ENCODE measurements around the gene GABRG2. TPM values are rescaled to one million over a fixed set of nuclear protein-coding genes. Genes with fewer than 3 reads are reported as not detected.

The GABRG2 gene
- total RNA-seq, 1 donor from 2014 or later = 0.81 TPM

GRCh38 chr5:162132348-162132747 is 64.8 kb downstream of the GABRG2 start:
- Mint-ChIP-seq H3K36me3 (ENCODE audit: insufficient read depth) (no peaks in the 10 kb centered on the region), H3K27ac (no peak overlapping the region), H3K4me1 (ENCODE audit: low read depth) (peaks cover 6% of the 10 kb centered on the region), H3K9me3 (ENCODE audit: low read depth) (no peaks in the 10 kb centered on the region), H3K27me3 (no peaks in the 10 kb centered on the region), H3K4me3 (ENCODE audit: low read depth) (no peak overlapping the region)
- DNase-seq (ENCODE audit: low spot score, unreplicated experiment) = no peak
- no peak for TF ChIP-seq CTCF (IDR thresholded peaks at IDR 0.05; ENCODE audit: unreplicated experiment)

GRCh38 chr5:162139190-162139589 is 71.6 kb downstream of the GABRG2 start:
- Mint-ChIP-seq H3K4me1 (ENCODE audit: low read depth) (no peaks in the 10 kb centered on the region), H3K36me3 (ENCODE audit: insufficient read depth) (no peaks in the 10 kb centered on the region), H3K4me3 (ENCODE audit: low read depth) (no peak overlapping the region), H3K27me3 (no peaks in the 10 kb centered on the region), H3K27ac (no peak overlapping the region), H3K9me3 (ENCODE audit: low read depth) (no peaks in the 10 kb centered on the region)
- TF ChIP-seq CTCF (IDR thresholded peaks at IDR 0.05; ENCODE audit: unreplicated experiment) = no peak
- no peak for DNase-seq (ENCODE audit: low spot score, unreplicated experiment)

- DNase-seq (ENCODE audit: low spot score, unreplicated experiment) = no peak
- Mint-ChIP-seq H3K9me3 (ENCODE audit: low read depth) (no peaks in the 10 kb centered on the region), H3K27ac (no peak overlapping the region), H3K4me3 (ENCODE audit: low read depth) (no peak overlapping the region), H3K4me1 (ENCODE audit: low read depth) (peaks cover 6% of the 10 kb centered on the region), H3K36me3 (ENCODE audit: insufficient read depth) (no peaks in the 10 kb centered on the region), H3K27me3 (no peaks in the 10 kb centered on the region)
- no peak for TF ChIP-seq CTCF (IDR thresholded peaks at IDR 0.05; ENCODE audit: unreplicated experiment)
These were observed 86.7 kb downstream of the GABRG2 start for GRCh38 chr5:162154242-162154641.

- Mint-ChIP-seq H3K4me1 (ENCODE audit: low read depth) (peaks cover 6% of the 10 kb centered on the region), H3K36me3 (ENCODE audit: insufficient read depth) (no peaks in the 10 kb centered on the region), H3K27me3 (no peaks in the 10 kb centered on the region), H3K4me3 (ENCODE audit: low read depth) (no peak overlapping the region), H3K27ac (no peak overlapping the region), H3K9me3 (ENCODE audit: low read depth) (peaks cover 4% of the 10 kb centered on the region)
- no peak for TF ChIP-seq CTCF (IDR thresholded peaks at IDR 0.05; ENCODE audit: unreplicated experiment)
- no peak for DNase-seq (ENCODE audit: low spot score, unreplicated experiment)
These were observed 92.8 kb downstream of the GABRG2 start for GRCh38 chr5:162160401-162160800.

GRCh38 chr5:162163663-162164062 is 96.1 kb downstream of the GABRG2 start:
- no peak for TF ChIP-seq CTCF (IDR thresholded peaks at IDR 0.05; ENCODE audit: unreplicated experiment)
- Mint-ChIP-seq H3K36me3 (ENCODE audit: insufficient read depth) (no peaks in the 10 kb centered on the region), H3K4me3 (ENCODE audit: low read depth) (no peak overlapping the region), H3K27ac (no peak overlapping the region), H3K9me3 (ENCODE audit: low read depth) (peaks cover 16% of the 10 kb centered on the region), H3K4me1 (ENCODE audit: low read depth) (no peaks in the 10 kb centered on the region), H3K27me3 (no peaks in the 10 kb centered on the region)
- DNase-seq (ENCODE audit: low spot score, unreplicated experiment) = no peak

Measured in progenitor cell of endocrine pancreas (in vitro differentiated cells).